ENCODE results near the gene ATP8B3. TPM values are rescaled to one million over a fixed set of nuclear protein-coding genes. Genes with fewer than 3 reads are reported as not detected.

ATP8B3 gene
- total and polyA plus RNA-seq, 9 of the 15 experiments (the other 6 are each of a cell fraction or from before 2014, with no cell fraction given) = 1.2 to 12.3 (median 3.8) TPM

DNA sequence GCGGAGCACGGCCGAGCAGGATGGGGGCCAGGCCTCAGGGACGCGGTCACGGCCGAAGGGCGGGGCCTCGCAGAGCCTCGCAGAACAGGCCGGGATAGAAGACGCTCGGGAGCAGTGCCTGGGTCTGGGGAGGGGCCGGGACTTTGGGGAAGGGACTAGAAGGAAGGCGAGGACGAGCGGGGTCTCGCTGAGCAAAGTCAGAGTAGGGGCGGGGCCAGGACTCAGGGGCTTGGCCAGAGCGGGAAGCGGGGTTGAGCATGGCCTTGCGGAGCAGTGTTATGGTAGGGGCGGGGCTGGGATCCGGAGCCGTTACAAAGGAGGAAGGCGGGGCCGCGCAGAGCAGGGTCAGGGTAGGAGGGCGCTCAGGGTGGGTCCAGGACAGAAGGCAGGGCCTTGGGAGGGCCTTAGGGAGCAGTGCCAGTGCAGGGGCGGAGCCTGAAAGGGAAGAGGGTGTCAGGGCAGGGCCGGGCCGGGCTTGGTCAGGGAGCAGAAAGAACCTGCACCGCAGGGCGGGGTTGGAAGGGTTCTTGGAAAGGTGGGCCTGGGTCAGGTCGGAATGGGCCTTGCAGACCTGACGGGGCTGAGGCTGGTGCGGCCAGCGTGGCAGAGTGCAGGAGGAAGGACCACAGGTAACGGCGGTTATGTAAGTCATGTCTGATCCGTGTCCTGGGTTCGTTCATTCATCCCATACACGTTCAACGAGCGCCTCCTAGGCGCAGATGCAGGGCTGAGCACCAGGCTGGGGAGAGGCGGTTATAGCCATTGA, 533 bp upstream of the ATP8B3 start (continued):
- TF ChIP-seq, protein P1, sequence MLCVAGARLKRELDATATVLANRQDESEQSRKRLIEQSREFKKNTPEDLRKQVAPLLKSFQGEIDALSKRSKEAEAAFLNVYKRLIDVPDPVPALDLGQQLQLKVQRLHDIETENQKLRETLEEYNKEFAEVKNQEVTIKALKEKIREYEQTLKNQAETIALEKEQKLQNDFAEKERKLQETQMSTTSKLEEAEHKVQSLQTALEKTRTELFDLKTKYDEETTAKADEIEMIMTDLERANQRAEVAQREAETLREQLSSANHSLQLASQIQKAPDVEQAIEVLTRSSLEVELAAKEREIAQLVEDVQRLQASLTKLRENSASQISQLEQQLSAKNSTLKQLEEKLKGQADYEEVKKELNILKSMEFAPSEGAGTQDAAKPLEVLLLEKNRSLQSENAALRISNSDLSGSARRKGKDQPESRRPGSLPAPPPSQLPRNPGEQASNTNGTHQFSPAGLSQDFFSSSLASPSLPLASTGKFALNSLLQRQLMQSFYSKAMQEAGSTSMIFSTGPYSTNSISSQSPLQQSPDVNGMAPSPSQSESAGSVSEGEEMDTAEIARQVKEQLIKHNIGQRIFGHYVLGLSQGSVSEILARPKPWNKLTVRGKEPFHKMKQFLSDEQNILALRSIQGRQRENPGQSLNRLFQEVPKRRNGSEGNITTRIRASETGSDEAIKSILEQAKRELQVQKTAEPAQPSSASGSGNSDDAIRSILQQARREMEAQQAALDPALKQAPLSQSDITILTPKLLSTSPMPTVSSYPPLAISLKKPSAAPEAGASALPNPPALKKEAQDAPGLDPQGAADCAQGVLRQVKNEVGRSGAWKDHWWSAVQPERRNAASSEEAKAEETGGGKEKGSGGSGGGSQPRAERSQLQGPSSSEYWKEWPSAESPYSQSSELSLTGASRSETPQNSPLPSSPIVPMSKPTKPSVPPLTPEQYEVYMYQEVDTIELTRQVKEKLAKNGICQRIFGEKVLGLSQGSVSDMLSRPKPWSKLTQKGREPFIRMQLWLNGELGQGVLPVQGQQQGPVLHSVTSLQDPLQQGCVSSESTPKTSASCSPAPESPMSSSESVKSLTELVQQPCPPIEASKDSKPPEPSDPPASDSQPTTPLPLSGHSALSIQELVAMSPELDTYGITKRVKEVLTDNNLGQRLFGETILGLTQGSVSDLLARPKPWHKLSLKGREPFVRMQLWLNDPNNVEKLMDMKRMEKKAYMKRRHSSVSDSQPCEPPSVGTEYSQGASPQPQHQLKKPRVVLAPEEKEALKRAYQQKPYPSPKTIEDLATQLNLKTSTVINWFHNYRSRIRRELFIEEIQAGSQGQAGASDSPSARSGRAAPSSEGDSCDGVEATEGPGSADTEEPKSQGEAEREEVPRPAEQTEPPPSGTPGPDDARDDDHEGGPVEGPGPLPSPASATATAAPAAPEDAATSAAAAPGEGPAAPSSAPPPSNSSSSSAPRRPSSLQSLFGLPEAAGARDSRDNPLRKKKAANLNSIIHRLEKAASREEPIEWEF (CRISPR knock-in tag; IDR thresholded peaks at IDR 0.05) = no peak
- TF ChIP-seq JUNB (CRISPR knock-in tag; conservative IDR thresholded peaks at IDR 0.05) (no peak), SREBF2 (CRISPR knock-in tag; IDR thresholded peaks at IDR 0.05) (no peak), ZNF778 (CRISPR knock-in tag; IDR thresholded peaks at IDR 0.05) (no peak), IRF2 (CRISPR knock-in tag; IDR thresholded peaks at IDR 0.05) (no peak), SAFB (IDR thresholded peaks at IDR 0.05; ENCODE audit: borderline replicate concordance, low read depth, low read length) (no peak), JUN (IDR thresholded peaks at IDR 0.05; ENCODE audit: borderline replicate concordance, low read depth, low read length) (peak; percentile 13; the same call in 1 of the 2 replicates), JUN (CRISPR knock-in tag; IDR thresholded peaks at IDR 0.05; ENCODE audit: borderline replicate concordance) (peak; percentile 80; the same call in 1 of the 2 replicates), DACH1 (IDR thresholded peaks at IDR 0.05; ENCODE audit: partially characterized antibody) (no peak), HMGN3 (IDR thresholded peaks at IDR 0.05; ENCODE audit: borderline replicate concordance, extremely low read depth, insufficient read length, low read depth, low read length) (peak; percentile 8), RAD51 (IDR thresholded peaks at IDR 0.05; ENCODE audit: borderline replicate concordance, low read depth) (no peak), ZBTB17 (CRISPR knock-in tag; IDR thresholded peaks at IDR 0.05) (0 out of 2 replicates have a peak, but pooled peaks have one; percentile 27)
- TF ChIP-seq, protein P2, sequence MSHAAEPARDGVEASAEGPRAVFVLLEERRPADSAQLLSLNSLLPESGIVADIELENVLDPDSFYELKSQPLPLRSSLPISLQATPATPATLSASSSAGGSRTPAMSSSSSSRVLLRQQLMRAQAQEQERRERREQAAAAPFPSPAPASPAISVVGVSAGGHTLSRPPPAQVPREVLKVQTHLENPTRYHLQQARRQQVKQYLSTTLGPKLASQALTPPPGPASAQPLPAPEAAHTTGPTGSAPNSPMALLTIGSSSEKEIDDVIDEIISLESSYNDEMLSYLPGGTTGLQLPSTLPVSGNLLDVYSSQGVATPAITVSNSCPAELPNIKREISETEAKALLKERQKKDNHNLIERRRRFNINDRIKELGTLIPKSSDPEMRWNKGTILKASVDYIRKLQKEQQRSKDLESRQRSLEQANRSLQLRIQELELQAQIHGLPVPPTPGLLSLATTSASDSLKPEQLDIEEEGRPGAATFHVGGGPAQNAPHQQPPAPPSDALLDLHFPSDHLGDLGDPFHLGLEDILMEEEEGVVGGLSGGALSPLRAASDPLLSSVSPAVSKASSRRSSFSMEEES (CRISPR knock-in tag; IDR thresholded peaks at IDR 0.05) = no peak
- TF ChIP-seq, protein P3, sequence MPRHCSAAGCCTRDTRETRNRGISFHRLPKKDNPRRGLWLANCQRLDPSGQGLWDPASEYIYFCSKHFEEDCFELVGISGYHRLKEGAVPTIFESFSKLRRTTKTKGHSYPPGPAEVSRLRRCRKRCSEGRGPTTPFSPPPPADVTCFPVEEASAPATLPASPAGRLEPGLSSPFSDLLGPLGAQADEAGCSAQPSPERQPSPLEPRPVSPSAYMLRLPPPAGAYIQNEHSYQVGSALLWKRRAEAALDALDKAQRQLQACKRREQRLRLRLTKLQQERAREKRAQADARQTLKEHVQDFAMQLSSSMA (CRISPR knock-in tag; IDR thresholded peaks at IDR 0.05) = no peak
- TF ChIP-seq, protein P4, sequence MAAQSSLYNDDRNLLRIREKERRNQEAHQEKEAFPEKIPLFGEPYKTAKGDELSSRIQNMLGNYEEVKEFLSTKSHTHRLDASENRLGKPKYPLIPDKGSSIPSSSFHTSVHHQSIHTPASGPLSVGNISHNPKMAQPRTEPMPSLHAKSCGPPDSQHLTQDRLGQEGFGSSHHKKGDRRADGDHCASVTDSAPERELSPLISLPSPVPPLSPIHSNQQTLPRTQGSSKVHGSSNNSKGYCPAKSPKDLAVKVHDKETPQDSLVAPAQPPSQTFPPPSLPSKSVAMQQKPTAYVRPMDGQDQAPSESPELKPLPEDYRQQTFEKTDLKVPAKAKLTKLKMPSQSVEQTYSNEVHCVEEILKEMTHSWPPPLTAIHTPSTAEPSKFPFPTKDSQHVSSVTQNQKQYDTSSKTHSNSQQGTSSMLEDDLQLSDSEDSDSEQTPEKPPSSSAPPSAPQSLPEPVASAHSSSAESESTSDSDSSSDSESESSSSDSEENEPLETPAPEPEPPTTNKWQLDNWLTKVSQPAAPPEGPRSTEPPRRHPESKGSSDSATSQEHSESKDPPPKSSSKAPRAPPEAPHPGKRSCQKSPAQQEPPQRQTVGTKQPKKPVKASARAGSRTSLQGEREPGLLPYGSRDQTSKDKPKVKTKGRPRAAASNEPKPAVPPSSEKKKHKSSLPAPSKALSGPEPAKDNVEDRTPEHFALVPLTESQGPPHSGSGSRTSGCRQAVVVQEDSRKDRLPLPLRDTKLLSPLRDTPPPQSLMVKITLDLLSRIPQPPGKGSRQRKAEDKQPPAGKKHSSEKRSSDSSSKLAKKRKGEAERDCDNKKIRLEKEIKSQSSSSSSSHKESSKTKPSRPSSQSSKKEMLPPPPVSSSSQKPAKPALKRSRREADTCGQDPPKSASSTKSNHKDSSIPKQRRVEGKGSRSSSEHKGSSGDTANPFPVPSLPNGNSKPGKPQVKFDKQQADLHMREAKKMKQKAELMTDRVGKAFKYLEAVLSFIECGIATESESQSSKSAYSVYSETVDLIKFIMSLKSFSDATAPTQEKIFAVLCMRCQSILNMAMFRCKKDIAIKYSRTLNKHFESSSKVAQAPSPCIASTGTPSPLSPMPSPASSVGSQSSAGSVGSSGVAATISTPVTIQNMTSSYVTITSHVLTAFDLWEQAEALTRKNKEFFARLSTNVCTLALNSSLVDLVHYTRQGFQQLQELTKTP (IDR thresholded peaks at IDR 0.05; ENCODE audit: low read depth in 1 of 2, partially characterized antibody in 2 of 2) = peak in 1 of 2 experiments; percentile 33
